H7 (cell line): ENCODE results near the gene CLEC16A. TPM values are rescaled to one million over a fixed set of nuclear protein-coding genes. Genes with fewer than 3 reads are reported as not detected.
"Not testable (repeated sequence)": the region's sequence is repeated elsewhere in the genome, so short reads cannot be mapped to it uniquely, and the experiment has no call there.

Experiments used
- DNase-seq: peaks from one replicate; pipeline ENCODE4 v3.0.0; 2012
- H3K27me3 ChIP-seq: 2 replicates; pipeline ENCODE4 v1.6.0; 2011; ENCODE audit warnings: mild to moderate bottlenecking, low read length; ENCODE audit not compliant: control insufficient read depth, insufficient read depth
- H3K36me3 ChIP-seq: replicated peaks from 2 replicates; pipeline ENCODE4 v1.5.1; 2011; ENCODE audit warnings: low read length; ENCODE audit not compliant: control insufficient read depth, insufficient read depth
- H3K4me3 ChIP-seq: 2 replicates; pipeline ENCODE4 v1.5.1; 2011; ENCODE audit warnings: low read depth, mild to moderate bottlenecking, control low read depth, low read length, moderate library complexity; ENCODE audit not compliant: insufficient read depth
- total RNA-seq: library from RNA; depleted of rRNA; stranded (reverse); fragments of >200 nt; shearing (Covaris generic); gene quantifications from 2 replicates; pipeline ENCODE4 v1.2.3, GENCODE V29; 2014

Gene CLEC16A
- total RNA-seq, 1 experiment from 2014 or later, result 12.0 TPM

GRCh38 chr16:10964039-10964890 lies 19.9 kb downstream of the CLEC16A start:
- H3K4me3 ChIP-seq, result no peak overlapping the region
- no peaks in the 10 kb centered on the region for H3K27me3 ChIP-seq
- peak; percentile 79 for DNase-seq

GRCh38 chr16:10964891-10965326 lies 20.5 kb downstream of the CLEC16A start:
- DNase-seq, result no peak
- Histone ChIP-seq H3K36me3 (no peaks in the 10 kb centered on the region; the same call in 1 of the 2 replicates), H3K4me3 (no peak overlapping the region), H3K27me3 (no peaks in the 10 kb centered on the region)

More at GRCh38 chr16:10964039-10964890, 19.9 kb downstream of the CLEC16A start:
- H3K36me3 ChIP-seq, result no peaks in the 10 kb centered on the region; the same call in 1 of the 2 replicates

- no peaks in the 10 kb centered on the region; the same call in 1 of the 2 replicates for H3K36me3 ChIP-seq
- H3K27me3 ChIP-seq, result no peaks in the 10 kb centered on the region
- no peak for DNase-seq
- H3K4me3 ChIP-seq, result no peak overlapping the region
These were observed 21.2 kb downstream of the CLEC16A start for GRCh38 chr16:10965440-10966061.

GRCh38 chr16:10966129-10966528 lies 21.8 kb downstream of the CLEC16A start:
- Histone ChIP-seq H3K4me3 (no peak overlapping the region), H3K36me3 (peaks cover under 1% of the 10 kb centered on the region), H3K27me3 (no peaks in the 10 kb centered on the region)
- DNase-seq, result no peak

GRCh38 chr16:10966559-10966958 lies 22.2 kb downstream of the CLEC16A start:
- not testable (repeated sequence) for H3K36me3 ChIP-seq, H3K27me3 ChIP-seq, H3K4me3 ChIP-seq, DNase-seq

- no peak for DNase-seq
- peaks cover 1% of the 10 kb centered on the region for H3K36me3 ChIP-seq
- H3K4me3 ChIP-seq, result no peak overlapping the region
- H3K27me3 ChIP-seq, result no peaks in the 10 kb centered on the region
These were observed 23.6 kb downstream of the CLEC16A start for GRCh38 chr16:10967986-10968385.

- Histone ChIP-seq H3K27me3 (no peaks in the 10 kb centered on the region), H3K36me3 (peaks cover 1% of the 10 kb centered on the region), H3K4me3 (no peak overlapping the region)
- no peak for DNase-seq
These were observed 24.1 kb downstream of the CLEC16A start for GRCh38 chr16:10968498-10968897.

GRCh38 chr16:10969615-10970014 lies 25.3 kb downstream of the CLEC16A start:
- H3K4me3 ChIP-seq, result no peak overlapping the region
- DNase-seq, result no peak

GRCh38 chr16:10970065-10970464 lies 25.7 kb downstream of the CLEC16A start:
- Histone ChIP-seq H3K36me3 (peaks cover 1% of the 10 kb centered on the region; the same call in 1 of the 2 replicates), H3K27me3 (no peaks in the 10 kb centered on the region), H3K4me3 (no peak overlapping the region)
- no peak for DNase-seq

More at GRCh38 chr16:10969615-10970014, 25.3 kb downstream of the CLEC16A start:
- H3K27me3 ChIP-seq, result no peaks in the 10 kb centered on the region
- H3K36me3 ChIP-seq, result peaks cover 1% of the 10 kb centered on the region

GRCh38 chr16:10971560-10971961 lies 27.2 kb downstream of the CLEC16A start:
- Histone ChIP-seq H3K4me3 (no peak overlapping the region), H3K27me3 (no peaks in the 10 kb centered on the region), H3K36me3 (peaks cover 1% of the 10 kb centered on the region; the same call in 1 of the 2 replicates)
- peak; percentile 77 for DNase-seq

GRCh38 chr16:10972108-10972818 lies 27.9 kb downstream of the CLEC16A start:
- H3K36me3 ChIP-seq, result peaks cover 1% of the 10 kb centered on the region; the same call in 1 of the 2 replicates
- H3K27me3 ChIP-seq, result no peaks in the 10 kb centered on the region
- no peak for DNase-seq
- H3K4me3 ChIP-seq, result no peak overlapping the region

- no peak for DNase-seq
- H3K36me3 ChIP-seq, result peaks cover 1% of the 10 kb centered on the region; the same call in 1 of the 2 replicates
- no peaks in the 10 kb centered on the region for H3K27me3 ChIP-seq
- H3K4me3 ChIP-seq, result no peak overlapping the region
These were observed 28.6 kb downstream of the CLEC16A start for GRCh38 chr16:10972819-10973464.

- no peak overlapping the region for H3K4me3 ChIP-seq
- no peaks in the 10 kb centered on the region for H3K27me3 ChIP-seq
- H3K36me3 ChIP-seq, result no peaks in the 10 kb centered on the region; the same call in 1 of the 2 replicates
- DNase-seq, result no peak
These were observed 32.3 kb downstream of the CLEC16A start for GRCh38 chr16:10976634-10977033.

- no peak overlapping the region for H3K4me3 ChIP-seq
- no peak for DNase-seq
- H3K36me3 ChIP-seq, result no peaks in the 10 kb centered on the region; the same call in 1 of the 2 replicates
- no peaks in the 10 kb centered on the region for H3K27me3 ChIP-seq
These were observed 33.8 kb downstream of the CLEC16A start for GRCh38 chr16:10978124-10978523.
